Activated CD8-positive, alpha-beta memory T cell treated with anti-CD3 and anti-CD28 coated beads for 1 hour (primary cell): Measurements from ENCODE around the gene YWHAH.

ENCODE experiments used
- DNase-seq, 2 donors: peaks; one replicate each; pipeline ENCODE4 v3.0.0-alpha.2; 2020; ENCODE audit warnings: low read depth in 1 of 2; ENCODE audit errors: extremely low read depth in 1 of 2

YWHAH gene

GRCh38 chr22:31943978-31944699, at the start of gene YWHAH:
Gene YWHAH, plus strand, starts transcription at chr22:31944535. Its CDS starts 199 bp downstream, at chr22:31944734.
- peak; percentile 61 to 78 for DNase-seq

GRCh38 chr22:31895411-31896123, 48.8 kb upstream of the YWHAH start:
- DNase-seq: no peak

DNA sequence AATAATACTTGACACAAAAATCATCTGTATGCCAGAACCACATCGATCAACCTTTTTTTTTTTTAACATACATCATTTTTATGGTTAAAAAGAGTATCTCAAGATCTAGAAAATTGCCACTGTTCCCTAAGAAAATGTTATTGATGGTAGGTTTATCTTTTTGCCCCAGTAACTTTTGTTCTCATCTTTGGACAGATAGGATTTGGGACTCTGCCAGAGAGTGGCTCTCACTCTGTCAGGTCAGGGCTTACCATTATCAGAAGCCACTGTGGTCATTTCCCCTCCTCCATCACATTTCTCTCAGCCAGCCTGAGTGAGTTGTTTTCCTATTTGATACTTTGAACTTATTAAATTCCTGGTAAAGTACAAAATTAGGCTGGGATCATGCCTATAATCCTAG, 47.9 kb upstream of the YWHAH start:
- DNase-seq: no peak

GRCh38 chr22:31897842-31898805, 46.2 kb upstream of the YWHAH start:
- DNase-seq: no peak

- DNase-seq: no peak
Measured at GRCh38 chr22:31898926-31899325, 45.4 kb upstream of the YWHAH start.

- no peak for DNase-seq
Measured at GRCh38 chr22:31899669-31900068, 44.7 kb upstream of the YWHAH start.

- no peak for DNase-seq
Measured at GRCh38 chr22:31901388-31902137, 42.8 kb upstream of the YWHAH start.

DNA sequence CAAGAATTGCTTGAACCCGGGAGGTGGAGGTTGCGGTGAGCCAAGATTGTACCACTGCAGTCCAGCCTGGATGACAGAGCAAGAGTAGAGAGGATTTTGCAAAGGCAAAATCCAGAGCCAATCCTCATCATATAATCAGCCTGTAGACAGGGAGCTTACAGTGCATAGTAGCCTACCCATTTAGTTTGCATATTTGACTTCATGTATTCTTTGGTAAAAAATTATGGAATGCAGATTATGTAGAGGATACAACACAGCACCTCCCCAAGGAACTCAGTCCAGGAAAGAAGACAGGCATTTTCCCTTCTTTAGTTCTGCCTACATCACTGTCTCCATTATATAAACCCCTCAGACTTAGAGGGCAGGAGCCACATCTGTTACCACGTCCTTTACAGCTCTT, 39.7 kb upstream of the YWHAH start:
- DNase-seq: no peak

DNA sequence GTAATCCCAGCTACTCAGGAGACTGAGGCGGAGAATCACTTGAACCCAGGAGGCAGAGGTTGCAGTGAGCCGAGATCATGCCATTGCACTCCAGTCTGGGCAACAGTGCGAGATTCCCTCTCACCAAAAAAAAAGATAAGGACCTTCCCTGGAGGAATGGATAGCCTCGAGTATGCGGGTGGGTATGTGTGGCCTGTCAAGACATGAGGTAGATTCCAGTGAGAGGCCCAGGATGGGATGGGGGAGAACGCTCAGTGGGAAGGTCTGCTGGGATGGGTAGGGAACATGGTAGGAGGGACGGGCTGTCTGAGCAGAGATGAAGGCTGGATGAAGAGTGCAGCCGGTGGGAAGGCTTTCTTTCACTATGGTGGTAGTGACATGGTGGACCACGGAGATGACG, 39.0 kb upstream of the YWHAH start:
- no peak for DNase-seq

- no peak for DNase-seq
Measured at GRCh38 chr22:31906086-31906485, 38.2 kb upstream of the YWHAH start.

GRCh38 chr22:31906569-31906968, 37.8 kb upstream of the YWHAH start:
- no peak for DNase-seq

- DNase-seq: no peak
Measured at GRCh38 chr22:31909977-31910376, 34.4 kb upstream of the YWHAH start.

- no peak for DNase-seq
Measured at GRCh38 chr22:31911565-31912406, 32.5 kb upstream of the YWHAH start.

DNA sequence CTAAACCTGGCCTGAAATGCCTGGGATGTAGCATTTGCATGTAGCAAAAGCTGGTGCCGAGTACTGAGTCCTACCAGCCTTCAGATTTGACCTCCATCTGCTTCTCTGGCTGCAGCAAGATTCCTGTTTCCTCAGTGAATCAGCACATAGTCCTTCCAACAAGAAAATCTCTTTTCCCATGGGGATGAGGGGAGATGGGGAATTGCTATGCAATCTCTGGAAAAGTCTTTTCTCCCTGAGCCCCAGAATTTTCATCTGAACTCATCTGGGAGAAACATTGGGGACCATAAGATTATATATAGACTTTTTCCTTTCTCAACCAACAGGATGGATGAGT, 32.0 kb upstream of the YWHAH start:
- DNase-seq: no peak

GRCh38 chr22:31915586-31915985, 28.7 kb upstream of the YWHAH start:
- DNase-seq: no peak

GRCh38 chr22:31917227-31917921, 27.0 kb upstream of the YWHAH start:
- no peak for DNase-seq

GRCh38 chr22:31919730-31920129, 24.6 kb upstream of the YWHAH start:
- no peak for DNase-seq

DNA sequence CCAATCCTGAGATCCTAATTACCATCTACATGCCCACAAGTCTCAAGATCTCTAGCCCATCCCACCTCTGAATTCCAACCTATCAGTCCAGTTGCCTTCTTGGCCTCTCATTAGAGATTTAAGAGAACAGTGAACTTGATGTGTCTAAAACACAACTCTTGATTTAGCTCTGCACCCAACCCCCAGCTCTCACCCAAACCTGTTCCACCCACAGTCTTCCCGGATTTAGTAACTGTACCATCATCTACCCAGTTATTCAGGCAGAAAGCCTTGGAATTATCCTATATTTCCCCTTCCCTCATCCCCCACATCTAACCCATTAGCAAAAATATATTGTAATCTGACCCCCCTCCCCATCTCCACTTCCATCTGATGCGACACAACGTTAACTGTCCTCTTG, 24.0 kb upstream of the YWHAH start:
- no peak for DNase-seq

- DNase-seq: no peak
Measured at GRCh38 chr22:31921106-31921505, 23.2 kb upstream of the YWHAH start.
